ENCODE results near the gene LYRM1. TPM values are rescaled to one million over a fixed set of nuclear protein-coding genes. Genes with fewer than 3 reads are reported as not detected.
"Not testable (repeated sequence)": the region's sequence is repeated elsewhere in the genome, so short reads cannot be mapped to it uniquely, and the experiment has no call there.

Gene LYRM1
- total RNA-seq, 1 donor from 2014 or later = 31.7 TPM

- no peak overlapping the region for H3K4me3 Mint-ChIP-seq
Observed at GRCh38 chr16:20940871-20941635, 40.5 kb downstream of the LYRM1 start.

DNA sequence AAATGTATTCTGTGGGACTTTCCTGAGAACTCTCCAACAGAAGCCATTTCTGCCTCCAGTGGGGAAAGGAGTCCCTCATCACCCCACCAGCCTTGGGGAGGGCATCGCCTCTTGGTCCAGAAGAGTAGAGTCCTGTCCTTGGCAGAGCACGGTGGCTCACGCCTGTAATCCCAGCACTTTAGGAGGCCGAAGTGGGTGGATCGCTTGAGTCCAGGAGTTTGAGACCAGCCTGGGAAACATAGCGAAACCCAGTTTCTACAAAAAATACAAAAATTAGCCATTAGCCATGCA lies 41.0 kb downstream of the LYRM1 start:
- DNase-seq (ENCODE audit: extremely low spot score, unreplicated experiment) = no peak
- Mint-ChIP-seq H3K4me1 (ENCODE audit: unreplicated experiment) (no peaks in the 10 kb centered on the region), H3K27ac (no peak overlapping the region), H3K9me3 (no peaks in the 10 kb centered on the region), H3K27me3 (no peaks in the 10 kb centered on the region), H3K4me3 (no peak overlapping the region), H3K36me3 (no peaks in the 10 kb centered on the region)
- no peak for TF ChIP-seq CTCF (conservative IDR thresholded peaks at IDR 0.05)

More at GRCh38 chr16:20940871-20941635, 40.5 kb downstream of the LYRM1 start:
- Mint-ChIP-seq H3K9me3 (no peaks in the 10 kb centered on the region), H3K27me3 (no peaks in the 10 kb centered on the region), H3K36me3 (no peaks in the 10 kb centered on the region), H3K27ac (no peak overlapping the region), H3K4me1 (ENCODE audit: unreplicated experiment) (no peaks in the 10 kb centered on the region)
- no peak for DNase-seq (ENCODE audit: extremely low spot score, unreplicated experiment)
- TF ChIP-seq CTCF (conservative IDR thresholded peaks at IDR 0.05) = no peak

- H3K9me3 Mint-ChIP-seq = no peaks in the 10 kb centered on the region
- H3K27me3 Mint-ChIP-seq = no peaks in the 10 kb centered on the region
- TF ChIP-seq CTCF (conservative IDR thresholded peaks at IDR 0.05) = no peak
- DNase-seq (ENCODE audit: extremely low spot score, unreplicated experiment) = no peak
- no peak overlapping the region for H3K4me3 Mint-ChIP-seq
- no peaks in the 10 kb centered on the region for H3K4me1 Mint-ChIP-seq (ENCODE audit: unreplicated experiment)
- no peaks in the 10 kb centered on the region for H3K36me3 Mint-ChIP-seq
- H3K27ac Mint-ChIP-seq = no peak overlapping the region
Observed at GRCh38 chr16:20942256-20942655, 41.7 kb downstream of the LYRM1 start.

- H3K36me3 Mint-ChIP-seq = no peaks in the 10 kb centered on the region
- DNase-seq (ENCODE audit: extremely low spot score, unreplicated experiment) = no peak
- no peak overlapping the region for H3K27ac Mint-ChIP-seq
- no peak overlapping the region for H3K4me3 Mint-ChIP-seq
- H3K27me3 Mint-ChIP-seq = no peaks in the 10 kb centered on the region
- TF ChIP-seq CTCF (conservative IDR thresholded peaks at IDR 0.05) = no peak
- H3K4me1 Mint-ChIP-seq (ENCODE audit: unreplicated experiment) = no peaks in the 10 kb centered on the region
- no peaks in the 10 kb centered on the region for H3K9me3 Mint-ChIP-seq
Observed at GRCh38 chr16:20944861-20945574, 44.4 kb downstream of the LYRM1 start.

GRCh38 chr16:20945575-20945875 lies 45.0 kb downstream of the LYRM1 start:
- not testable (repeated sequence) for H3K27me3 Mint-ChIP-seq; H3K27ac Mint-ChIP-seq; H3K9me3 Mint-ChIP-seq; DNase-seq (ENCODE audit: extremely low spot score, unreplicated experiment); H3K4me3 Mint-ChIP-seq; H3K36me3 Mint-ChIP-seq; H3K4me1 Mint-ChIP-seq (ENCODE audit: unreplicated experiment)

GRCh38 chr16:20946015-20946629 lies 45.6 kb downstream of the LYRM1 start:
- Mint-ChIP-seq H3K36me3 (no peaks in the 10 kb centered on the region), H3K9me3 (no peaks in the 10 kb centered on the region), H3K27me3 (no peaks in the 10 kb centered on the region), H3K27ac (no peak overlapping the region), H3K4me1 (ENCODE audit: unreplicated experiment) (no peaks in the 10 kb centered on the region), H3K4me3 (no peak overlapping the region)
- no peak for DNase-seq (ENCODE audit: extremely low spot score, unreplicated experiment)
- no peak for TF ChIP-seq CTCF (conservative IDR thresholded peaks at IDR 0.05)

Measured in type B pancreatic cell (in vitro differentiated cells).